Myometrial cell (primary cell): ENCODE results near the gene PIEZO1. TPM values are rescaled to one million over a fixed set of nuclear protein-coding genes. Genes with fewer than 3 reads are reported as not detected.

Experiments used
- total RNA-seq: library from RNA; depleted of rRNA; stranded (reverse); fragments of >200 nt; gene quantifications from 2 replicates; pipeline ENCODE4 v1.2.3, GENCODE V29; 2015

Gene PIEZO1, protein sequence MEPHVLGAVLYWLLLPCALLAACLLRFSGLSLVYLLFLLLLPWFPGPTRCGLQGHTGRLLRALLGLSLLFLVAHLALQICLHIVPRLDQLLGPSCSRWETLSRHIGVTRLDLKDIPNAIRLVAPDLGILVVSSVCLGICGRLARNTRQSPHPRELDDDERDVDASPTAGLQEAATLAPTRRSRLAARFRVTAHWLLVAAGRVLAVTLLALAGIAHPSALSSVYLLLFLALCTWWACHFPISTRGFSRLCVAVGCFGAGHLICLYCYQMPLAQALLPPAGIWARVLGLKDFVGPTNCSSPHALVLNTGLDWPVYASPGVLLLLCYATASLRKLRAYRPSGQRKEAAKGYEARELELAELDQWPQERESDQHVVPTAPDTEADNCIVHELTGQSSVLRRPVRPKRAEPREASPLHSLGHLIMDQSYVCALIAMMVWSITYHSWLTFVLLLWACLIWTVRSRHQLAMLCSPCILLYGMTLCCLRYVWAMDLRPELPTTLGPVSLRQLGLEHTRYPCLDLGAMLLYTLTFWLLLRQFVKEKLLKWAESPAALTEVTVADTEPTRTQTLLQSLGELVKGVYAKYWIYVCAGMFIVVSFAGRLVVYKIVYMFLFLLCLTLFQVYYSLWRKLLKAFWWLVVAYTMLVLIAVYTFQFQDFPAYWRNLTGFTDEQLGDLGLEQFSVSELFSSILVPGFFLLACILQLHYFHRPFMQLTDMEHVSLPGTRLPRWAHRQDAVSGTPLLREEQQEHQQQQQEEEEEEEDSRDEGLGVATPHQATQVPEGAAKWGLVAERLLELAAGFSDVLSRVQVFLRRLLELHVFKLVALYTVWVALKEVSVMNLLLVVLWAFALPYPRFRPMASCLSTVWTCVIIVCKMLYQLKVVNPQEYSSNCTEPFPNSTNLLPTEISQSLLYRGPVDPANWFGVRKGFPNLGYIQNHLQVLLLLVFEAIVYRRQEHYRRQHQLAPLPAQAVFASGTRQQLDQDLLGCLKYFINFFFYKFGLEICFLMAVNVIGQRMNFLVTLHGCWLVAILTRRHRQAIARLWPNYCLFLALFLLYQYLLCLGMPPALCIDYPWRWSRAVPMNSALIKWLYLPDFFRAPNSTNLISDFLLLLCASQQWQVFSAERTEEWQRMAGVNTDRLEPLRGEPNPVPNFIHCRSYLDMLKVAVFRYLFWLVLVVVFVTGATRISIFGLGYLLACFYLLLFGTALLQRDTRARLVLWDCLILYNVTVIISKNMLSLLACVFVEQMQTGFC (N-terminal part only)
- total RNA-seq, result 205 and 248 TPM in 2 replicates

DNA sequence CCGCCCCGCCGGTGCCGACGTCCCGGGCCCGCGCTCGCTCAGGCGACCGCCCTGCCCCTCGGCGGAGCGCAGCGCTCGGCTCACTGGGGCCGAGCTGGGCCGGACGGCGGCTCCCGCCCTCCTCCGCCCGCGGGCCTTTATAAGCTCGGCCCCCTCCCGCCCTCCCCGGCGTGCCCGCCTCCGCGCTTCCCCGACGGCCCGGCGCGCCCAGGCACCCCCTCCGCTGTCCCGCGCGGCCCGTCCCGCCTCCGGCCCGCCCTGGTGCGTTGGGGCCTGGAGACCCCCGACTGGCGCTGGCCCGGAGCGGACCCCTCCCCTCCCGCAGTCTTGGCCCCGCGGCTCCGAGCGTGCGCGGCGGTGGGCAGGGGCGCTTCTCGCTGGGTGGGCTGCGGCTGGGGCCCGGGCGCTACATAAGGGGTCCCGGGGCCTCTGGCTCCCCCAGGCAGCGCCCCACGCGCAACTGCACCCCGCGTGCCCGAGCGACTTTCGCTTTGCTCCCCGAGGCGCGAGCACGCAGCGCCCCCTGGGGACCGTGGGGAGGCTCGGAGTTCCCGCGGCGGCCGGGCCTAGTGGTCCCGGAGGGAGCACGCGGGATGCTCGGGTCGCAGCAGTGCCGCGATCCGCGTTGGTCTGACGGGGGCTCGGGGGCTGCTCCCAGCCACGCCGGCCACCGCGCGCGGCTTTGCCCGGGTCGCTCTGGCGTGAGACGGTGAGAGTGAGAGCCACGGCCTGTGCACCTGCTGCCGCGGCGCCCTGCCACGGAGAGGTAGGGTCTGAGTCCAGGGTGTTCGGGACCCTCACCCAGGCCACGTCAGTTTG lies at the start of gene PIEZO1:
TSS of gene PIEZO1 (minus strand) at position 115 of the 819 bp plus-strand sequence. CDS start 256 bp downstream, outside the sequence.

DNA sequence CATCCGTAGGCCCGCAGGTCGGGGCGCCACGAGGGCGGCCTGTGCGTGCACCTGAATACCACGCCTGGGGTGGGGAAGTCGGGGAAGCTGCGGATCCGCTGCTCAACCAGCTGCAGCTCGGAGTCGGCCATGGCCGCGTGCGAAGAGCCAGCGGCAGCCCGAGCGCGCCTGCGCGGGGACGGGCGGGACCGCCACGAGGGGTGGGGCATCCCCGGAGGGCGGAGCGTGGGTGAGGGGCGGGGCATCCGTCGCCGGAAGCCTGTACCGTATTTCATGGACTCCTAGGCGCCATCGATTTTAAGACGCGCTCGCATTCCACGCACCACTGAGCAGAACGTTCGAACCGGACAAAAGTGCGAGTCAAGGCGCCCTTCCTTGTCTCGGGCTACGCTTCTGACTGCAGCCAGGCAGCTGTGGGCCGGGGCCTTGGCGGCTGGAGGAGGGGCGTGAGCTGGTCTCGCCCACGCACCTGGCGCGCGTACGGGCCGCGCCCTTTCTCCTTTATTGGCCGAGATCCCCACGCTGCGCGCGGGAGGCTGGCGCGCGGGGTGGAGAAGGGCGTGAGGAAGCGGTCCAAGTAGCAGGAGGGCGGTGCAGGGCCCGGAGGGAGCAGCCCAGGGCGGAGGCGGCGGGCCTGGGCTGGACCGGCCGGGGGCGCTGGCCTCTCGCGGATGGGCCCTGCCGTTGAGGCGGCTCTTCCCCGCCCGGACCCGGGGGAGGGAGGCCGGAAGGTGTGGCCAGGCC lies 26.9 kb upstream of the PIEZO1 start, which contains the start of gene APRT:
TSS of gene APRT (minus strand) at position 160 of the 744 bp plus-strand sequence. CDS start at position 131, 29 bp downstream.

DNA sequence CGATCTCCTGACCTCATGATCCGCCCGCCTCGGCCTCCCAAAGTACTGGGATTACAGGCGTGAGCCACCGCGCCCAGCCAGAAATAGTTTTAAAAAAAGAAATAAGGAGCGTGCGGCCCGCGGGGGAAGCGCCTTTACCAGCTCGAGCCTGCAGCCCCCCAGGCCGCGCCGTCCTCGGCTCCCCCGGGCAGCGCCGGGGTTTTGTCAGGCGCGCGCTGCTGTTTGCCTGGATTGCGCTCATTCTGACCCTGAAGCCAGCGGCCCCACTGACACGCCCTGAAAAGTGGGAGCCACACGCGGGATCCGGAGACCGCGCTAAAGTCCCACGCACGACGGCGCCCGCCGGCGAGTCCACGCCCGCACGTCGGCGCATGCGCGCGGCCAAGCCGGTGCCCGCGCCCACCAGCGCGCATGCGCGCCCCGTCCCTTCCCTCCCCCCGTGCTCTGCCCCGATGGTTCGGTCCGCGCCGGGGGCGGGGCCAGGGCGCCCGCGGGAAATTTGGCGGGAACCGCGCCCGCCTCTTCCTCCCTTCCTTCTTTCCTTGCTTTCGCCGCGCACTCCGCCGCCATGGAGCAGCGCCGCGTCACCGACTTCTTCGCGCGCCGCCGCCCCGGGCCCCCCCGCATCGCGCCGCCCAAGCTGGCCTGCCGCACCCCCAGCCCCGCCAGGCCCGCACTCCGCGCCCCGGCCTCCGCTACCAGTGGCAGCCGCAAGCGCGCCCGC lies 18.4 kb upstream of the PIEZO1 start, which contains the start of gene CDT1:
TSS of gene CDT1 (plus strand) at position 526 of the 724 bp plus-strand sequence. CDS start at position 569, 43 bp downstream.

DNA sequence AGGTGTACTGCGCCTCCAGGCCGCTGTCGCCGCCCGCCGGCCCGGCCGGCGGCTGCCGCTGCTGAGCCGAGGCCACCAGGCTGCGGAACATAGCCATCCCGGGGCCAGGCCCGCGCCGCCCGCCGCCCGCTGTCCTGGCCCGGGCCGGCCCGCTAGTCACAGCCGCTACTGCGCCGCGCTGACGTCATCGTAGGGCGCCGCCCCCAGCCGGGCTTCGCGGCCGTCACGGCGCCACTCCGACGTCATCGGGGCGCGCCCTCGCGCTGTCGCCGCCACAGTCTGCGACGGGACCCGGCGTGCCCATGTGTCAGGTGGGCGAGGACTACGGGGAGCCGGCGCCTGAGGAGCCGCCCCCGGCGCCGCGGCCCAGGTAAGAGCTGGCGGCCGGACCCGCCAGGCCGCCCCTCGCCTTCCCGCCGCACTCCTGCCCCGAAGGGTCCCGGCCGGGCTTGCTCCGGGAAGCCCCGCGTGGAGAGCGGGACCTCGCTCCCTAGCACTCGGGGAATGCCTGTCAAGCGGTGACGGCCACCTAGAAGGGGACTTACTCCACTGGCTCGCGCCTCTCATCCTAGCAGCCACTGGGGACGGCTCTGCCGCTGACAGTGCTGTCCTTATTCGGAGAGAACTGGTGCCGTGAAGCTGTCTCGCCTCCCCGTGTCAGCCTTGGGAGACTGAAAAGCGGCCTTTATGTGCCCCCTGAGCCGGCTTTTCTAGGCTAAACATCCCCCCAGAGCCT lies 78.6 kb downstream of the PIEZO1 start, which contains the start of the genes CTU2 and RNF166:
TSS of gene CTU2 (plus strand) at position 275 of the 736 bp plus-strand sequence. CDS start at position 303, 28 bp downstream.
TSS of gene RNF166 (minus strand) at position 180 of the 736 bp plus-strand sequence. CDS start at position 97, 83 bp downstream.

DNA sequence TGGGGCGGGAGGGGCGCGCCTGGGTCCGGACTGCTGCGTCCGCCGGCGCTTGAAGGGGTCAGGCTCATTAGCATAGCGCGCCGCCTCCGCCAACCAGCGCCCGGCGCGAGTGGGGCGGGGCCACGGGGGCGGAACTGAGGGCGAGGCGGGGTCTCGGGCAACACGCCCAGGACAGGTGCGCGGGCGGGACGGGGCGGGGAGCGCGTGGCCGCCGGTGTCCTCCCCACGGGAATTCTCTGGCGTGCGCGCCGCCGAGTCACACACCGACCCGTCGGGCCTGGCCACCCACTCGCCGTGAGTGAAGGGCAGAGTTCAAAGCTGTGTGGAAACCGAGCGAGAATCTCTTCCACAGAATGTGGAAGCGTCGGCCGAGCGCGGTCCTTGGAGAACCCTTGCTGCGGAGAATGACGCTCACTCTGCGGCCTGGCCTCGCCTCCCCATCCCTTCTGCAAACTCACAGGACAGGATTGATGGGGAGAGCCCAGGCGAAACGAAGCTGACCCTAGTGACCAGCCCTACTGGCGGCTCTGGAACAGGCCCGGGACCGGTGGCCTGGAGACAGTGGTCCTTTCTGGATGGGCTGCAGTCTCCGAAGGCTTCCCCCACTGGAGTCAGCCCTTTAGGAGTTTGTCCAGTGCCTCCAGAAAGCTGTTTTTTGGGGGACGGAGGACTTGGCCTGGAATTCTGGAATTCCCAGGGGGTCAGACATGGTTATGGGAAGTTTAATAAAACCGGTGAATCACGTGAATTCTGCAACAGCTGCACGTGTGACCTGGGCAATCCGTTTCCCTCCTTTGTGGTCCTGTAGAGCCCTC lies 98.4 kb downstream of the PIEZO1 start, which contains the start of gene SNAI3:
TSS of gene SNAI3 (minus strand) at position 69 of the 815 bp plus-strand sequence. CDS start 101 bp downstream, outside the sequence.

Other genes with a start within 250 kb of the PIEZO1 start
- gene ZC3H18, start 214.8 kb downstream of the PIEZO1 start, total RNA-seq, result 9.4 and 11.2 TPM in 2 replicates
- 1.4 TPM in 1 of 2 replicates, not detected in the other for gene IL17C, start 146.6 kb downstream of the PIEZO1 start, total RNA-seq
- gene CYBA, start 134.2 kb downstream of the PIEZO1 start, total RNA-seq, result 321 and 495 TPM in 2 replicates
- 255 and 295 TPM in 2 replicates for gene MVD, start 122.1 kb downstream of the PIEZO1 start, total RNA-seq
- not detected in 2 replicates for gene SNAI3, start 98.7 kb downstream of the PIEZO1 start, total RNA-seq
- gene RNF166, start 78.8 kb downstream of the PIEZO1 start, total RNA-seq, result 26.5 and 30.1 TPM in 2 replicates
- 21.9 and 25.0 TPM in 2 replicates for gene CTU2, start 78.7 kb downstream of the PIEZO1 start, total RNA-seq
- 18.6 and 29.4 TPM in 2 replicates for gene CDT1, start 18.6 kb upstream of the PIEZO1 start, total RNA-seq
- 158 and 223 TPM in 2 replicates for gene APRT, start 26.7 kb upstream of the PIEZO1 start, total RNA-seq
- 25.9 and 26.2 TPM in 2 replicates for gene GALNS, start 71.7 kb upstream of the PIEZO1 start, total RNA-seq
- gene TRAPPC2L, start 71.9 kb upstream of the PIEZO1 start, total RNA-seq, result 54.2 and 56.4 TPM in 2 replicates
- not detected in 2 replicates for gene PABPN1L, start 81.4 kb upstream of the PIEZO1 start, total RNA-seq
- gene CBFA2T3, start 192.0 kb upstream of the PIEZO1 start, total RNA-seq, result not detected in 2 replicates